IMR-90 (cell line): ENCODE results near the gene YIPF6. TPM values are rescaled to one million over a fixed set of nuclear protein-coding genes. Genes with fewer than 3 reads are reported as not detected.

Experiments
- ATAC-seq: fragments of 200-7000 bp; cut with Tn5 transposase; 2 replicates; pipeline ENCODE4 v1.9.1; 2020; ENCODE audit warnings: low read depth, mild to moderate bottlenecking, moderate library complexity
- BruUV-seq: library from RNA; stranded (reverse); fragments of 400-500 nt; replicated peaks from 2 replicates; lab custom pipeline; 2021; lab: Mats Ljungman, UMichigan
- CTCF ChIA-PET: fragments of 300-600 bp; formaldehyde crosslinking; extraction: SDS; loops from one replicate; lab custom pipeline; 2021; ENCODE audit warnings: antibody characterized with exemption; lab: Yijun Ruan, JAX
- POLR2A ChIA-PET: fragments of 300-600 bp; sonication (Branson Sonifier 250); formaldehyde crosslinking; loops from one replicate; lab custom pipeline; 2022; ENCODE audit warnings: antibody characterized with exemption; ENCODE audit not compliant: unreplicated experiment; lab: Charles Lee
- DNase-seq: peaks from one replicate; pipeline ENCODE4 v3.0.0; 2013
- H2AFZ ChIP-seq: replicated peaks from 2 replicates; pipeline ENCODE3; 2013; ENCODE audit warnings: low read length, mild to moderate bottlenecking; ENCODE audit not compliant: poor library complexity
- H2AK5ac ChIP-seq: 2 replicates; pipeline ENCODE4 v1.6.1; 2013; ENCODE audit warnings: low read depth, low read length, inconsistent platforms
- H2AK9ac ChIP-seq: replicated peaks from 2 replicates; pipeline ENCODE3; 2013; ENCODE audit warnings: mild to moderate bottlenecking, low read depth, low read length, moderate library complexity; ENCODE audit not compliant: poor library complexity
- H2BK120ac ChIP-seq: 2 replicates; pipeline ENCODE4 v1.6.1; 2013; ENCODE audit warnings: low read depth, low read length, inconsistent platforms
- H2BK15ac ChIP-seq: 3 replicates; pipeline ENCODE4 v1.6.1; 2013; ENCODE audit warnings: low read depth, low read length, inconsistent platforms
- H2BK20ac ChIP-seq: 2 replicates; pipeline ENCODE4 v1.6.1; 2013; ENCODE audit warnings: low read depth, mild to moderate bottlenecking, inconsistent platforms, low read length, moderate library complexity
- H2BK5ac ChIP-seq: 2 replicates; pipeline ENCODE4 v1.6.1; 2013; ENCODE audit warnings: mild to moderate bottlenecking, low read depth, low read length, inconsistent platforms; ENCODE audit not compliant: poor library complexity, severe bottlenecking
- H3K14ac ChIP-seq: replicated peaks from 2 replicates; pipeline ENCODE4 v1.6.1; 2013; ENCODE audit warnings: low read depth, low read length, inconsistent platforms
- H3K18ac ChIP-seq: 2 replicates; pipeline ENCODE4 v1.6.1; 2013; ENCODE audit warnings: low read depth, low read length, control low read depth
- H3K23ac ChIP-seq: 2 replicates; pipeline ENCODE4 v1.6.1; 2013; ENCODE audit warnings: low read depth, low read length, inconsistent platforms
- H3K27ac ChIP-seq: 2 replicates; pipeline ENCODE4 v1.5.1; 2013; ENCODE audit warnings: mild to moderate bottlenecking, control low read depth, low read length; ENCODE audit not compliant: insufficient read depth
- H3K27me3 ChIP-seq: 2 replicates; pipeline ENCODE4 v1.6.1; 2013; ENCODE audit warnings: low read length; ENCODE audit not compliant: control insufficient read depth, insufficient read depth
- H3K36me3 ChIP-seq: 2 replicates; pipeline ENCODE4 v1.6.1; 2013; ENCODE audit warnings: low read length, mixed read lengths; ENCODE audit not compliant: control insufficient read depth, insufficient read depth
- H3K4ac ChIP-seq: 2 replicates; pipeline ENCODE4 v1.6.1; 2013; ENCODE audit warnings: low read depth, low read length, inconsistent platforms
- H3K4me1 ChIP-seq: 2 replicates; pipeline ENCODE4 v1.6.1; 2013; ENCODE audit warnings: low read length, mixed read lengths; ENCODE audit not compliant: control insufficient read depth, insufficient read depth
- H3K4me2 ChIP-seq: 2 replicates; pipeline ENCODE4 v1.6.1; 2013; ENCODE audit warnings: low read depth, mild to moderate bottlenecking, control low read depth, low read length, moderate library complexity
- H3K4me3 ChIP-seq: 2 replicates; pipeline ENCODE4 v1.5.1; 2013; ENCODE audit warnings: low read depth, mild to moderate bottlenecking, control low read depth, low read length, moderate library complexity; ENCODE audit not compliant: insufficient read depth
- H3K56ac ChIP-seq: 2 replicates; pipeline ENCODE4 v1.6.1; 2013; ENCODE audit warnings: low read length, inconsistent platforms; ENCODE audit not compliant: insufficient read depth; ENCODE audit errors: extremely low read depth
- H3K79me1 ChIP-seq, 2 experiments: 2 replicates each; pipeline ENCODE4 v1.6.1; 2013; ENCODE audit warnings: low read length in 2 of 2, inconsistent platforms in 1 of 2, low read depth in 1 of 2
- H3K9ac ChIP-seq: 2 replicates; pipeline ENCODE4 v1.6.1; 2013; ENCODE audit warnings: low read depth, low read length, control low read depth
- H3K9me1 ChIP-seq: 2 replicates; pipeline ENCODE4 v1.6.1; 2013; ENCODE audit warnings: low read length, inconsistent platforms; ENCODE audit not compliant: insufficient read depth
- H3K9me3 ChIP-seq: 2 replicates; pipeline ENCODE4 v1.6.1; 2013; ENCODE audit warnings: low read length; ENCODE audit not compliant: control insufficient read depth, insufficient read depth
- H4K20me1 ChIP-seq: 2 replicates; pipeline ENCODE4 v1.6.1; 2013; ENCODE audit warnings: low read length, inconsistent platforms; ENCODE audit not compliant: insufficient read depth
- H4K5ac ChIP-seq: 2 replicates; pipeline ENCODE4 v1.6.1; 2013; ENCODE audit warnings: mild to moderate bottlenecking, low read depth, low read length, control low read depth
- H4K8ac ChIP-seq, 2 experiments: 2 replicates each; pipeline ENCODE4 v1.6.1; 2013; ENCODE audit warnings: low read depth in 2 of 2, low read length in 2 of 2, control low read depth in 1 of 2, inconsistent platforms in 1 of 2
- H4K91ac ChIP-seq: 2 replicates; pipeline ENCODE4 v1.6.1; 2013; ENCODE audit warnings: low read depth, low read length, inconsistent platforms; ENCODE audit not compliant: insufficient read depth
- CTCF ChIP-seq: conservative IDR thresholded peaks from 2 replicates; pipeline ENCODE4 v1.5.1; 2012; ENCODE audit warnings: mild to moderate bottlenecking, low read depth, low read length, improper control_type of control experiment
- MAFK ChIP-seq: IDR thresholded peaks from 2 replicates; pipeline ENCODE4 v1.6.1; 2012; ENCODE audit warnings: low read depth, low read length, improper control_type of control experiment
- NFE2L2 ChIP-seq: fragments of 150-350 bp; IDR thresholded peaks from 2 replicates; pipeline ENCODE4 v1.6.1; 2016; ENCODE audit warnings: low read depth, mild to moderate bottlenecking, low read length
- RAD21 ChIP-seq: IDR thresholded peaks from 2 replicates; pipeline ENCODE4 v1.6.1; 2012; ENCODE audit warnings: low read length, improper control_type of control experiment
- RCOR1 ChIP-seq: IDR thresholded peaks from 2 replicates; pipeline ENCODE4 v1.6.1; 2012; ENCODE audit warnings: mild to moderate bottlenecking, low read length, improper control_type of control experiment; ENCODE audit not compliant: insufficient replicate concordance
- WGBS, 2 experiments: methylation state at CpG; one replicate each; pipeline versions ENCODE4 v1.1.5 to v1.1.7; 2013; ENCODE audit warnings: missing lambda C conversion rate in 2 of 2; ENCODE audit not compliant: insufficient read length in 1 of 2; ENCODE audit errors: extremely low coverage in 2 of 2; 5-methylcytosine and 5-hydroxymethylcytosine counted together
- dilution Hi-C: fragments of 300-500 bp; cut with HindIII; formaldehyde crosslinking; loops from one replicate; pipeline ENCODE4 v1.14.3; 2018; ENCODE audit warnings: low sequenced_read_pairs; ENCODE audit not compliant: unreplicated experiment
- in situ Hi-C: fragments of 300-500 bp; cut with MboI; formaldehyde crosslinking; loops from 3 replicates; pipeline ENCODE4 v1.14.3; 2019; ENCODE audit warnings: low sequenced_read_pairs, inconsistent platforms, mixed read lengths
- intact Hi-C: fragments of 100-400 bp; cut with micrococcal nuclease; formaldehyde crosslinking; loops from 2 replicates; pipeline ENCODE4 v1.10.0; 2022
- polyA plus RNA-seq, 3 experiments: library from polyadenylated mRNA; depleted of rRNA; stranded (reverse); fragments of >200 nt; gene quantifications; 2 replicates each; pipeline ENCODE4 v1.2.3, GENCODE V29; 2012; ENCODE audit warnings: low replicate concordance in 1 of 3
- total RNA-seq: library from RNA; depleted of rRNA; stranded (reverse); fragments of >200 nt; gene quantifications from 2 replicates; pipeline ENCODE4 v1.2.3, GENCODE V29; 2012

YIPF6 gene
- total and polyA plus RNA-seq, 2 of the 4 experiments (the other 2 are of a cell fraction): 9.7 to 22.4 TPM

- H3K23ac ChIP-seq: no peak overlapping the region
- no CpG with 5 or more reads among the region's 2 CpGs for WGBS, 2 experiments
These were observed 69.3 kb downstream of the YIPF6 start for GRCh38 chrX:68568136-68568535.

More at GRCh38 chrX:68568136-68568535, 69.3 kb downstream of the YIPF6 start:
- in situ Hi-C loops (no loop called here), intact Hi-C loops (no loop called here), dilution Hi-C loops (no loop called here)
- no peak for TF ChIP-seq MAFK
- TF ChIP-seq CTCF: no peak
- TF ChIP-seq RCOR1: no peak
- no peak for TF ChIP-seq NFE2L2
- no peak for TF ChIP-seq RAD21
- H3K9me3 ChIP-seq: no peaks in the 10 kb centered on the region
- no peak overlapping the region for H4K91ac ChIP-seq
- DNase-seq (no peak), ATAC-seq (no peak)
- peaks cover 2% of the 10 kb centered on the region for H3K27me3 ChIP-seq
- H2AK5ac ChIP-seq: no peak overlapping the region
- H3K36me3 ChIP-seq: no peaks in the 10 kb centered on the region
- H2BK120ac ChIP-seq: no peak overlapping the region
- H3K56ac ChIP-seq: no peak overlapping the region
- H4K5ac ChIP-seq: no peak overlapping the region
- H2AK9ac ChIP-seq: no peak overlapping the region
- no peak overlapping the region for H2BK5ac ChIP-seq
- no peak overlapping the region for H2BK15ac ChIP-seq
- no peaks in the 10 kb centered on the region for H3K9me1 ChIP-seq
- H3K4me3 ChIP-seq: no peak overlapping the region
- H4K8ac ChIP-seq: no peak overlapping the region
- no peaks in the 10 kb centered on the region for H3K4me1 ChIP-seq
- H2BK20ac ChIP-seq: no peak overlapping the region
- POLR2A ChIA-PET: no interaction called here
- CTCF ChIA-PET: no interaction called here
- no peaks in the 10 kb centered on the region for H4K20me1 ChIP-seq
- no peak overlapping the region for H2AFZ ChIP-seq
- no peak overlapping the region for H3K27ac ChIP-seq
- H3K14ac ChIP-seq: no peak overlapping the region
- no peak overlapping the region for H3K4me2 ChIP-seq
- no peak overlapping the region for H3K9ac ChIP-seq
- no TSS peak for BruUV-seq
- no peak overlapping the region for H3K4ac ChIP-seq
- no peaks in the 10 kb centered on the region for H3K79me1 ChIP-seq
- no peak overlapping the region for H3K18ac ChIP-seq
